Measurements from ENCODE around the gene SAA1.
"Not testable (repeated sequence)": the region's sequence is repeated elsewhere in the genome, so short reads cannot be mapped to it uniquely, and the experiment has no call there.

DNA sequence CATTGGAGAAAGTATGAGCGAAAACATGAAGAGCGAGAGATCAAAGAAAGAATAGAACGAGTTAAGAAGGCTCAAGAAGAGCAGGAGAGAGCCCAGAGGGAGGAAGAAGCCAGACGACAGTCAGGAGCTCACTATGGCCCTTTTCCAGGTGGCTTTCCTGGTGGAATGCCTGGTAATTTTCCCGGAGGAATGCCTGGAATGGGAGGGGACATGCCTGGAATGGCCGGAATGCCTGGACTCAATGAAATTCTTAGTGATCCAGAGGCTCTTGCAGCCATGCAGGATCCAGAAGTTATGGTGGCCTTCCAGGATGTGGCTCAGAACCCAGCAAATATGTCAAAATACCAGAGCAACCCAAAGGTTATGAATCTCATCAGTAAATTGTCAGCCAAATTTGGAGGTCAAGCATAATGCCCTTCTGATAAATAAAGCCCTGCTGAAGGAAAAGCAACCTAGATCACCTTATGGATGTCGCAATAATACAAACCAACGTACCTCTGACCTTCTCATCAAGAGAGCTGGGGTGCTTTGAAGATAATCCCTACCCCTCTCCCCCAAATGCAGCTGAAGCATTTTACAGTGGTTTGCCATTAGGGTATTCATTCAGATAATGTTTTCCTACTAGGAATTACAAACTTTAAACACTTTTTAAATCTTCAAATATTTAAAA lies 3.2 kb upstream of the SAA1 start:
- TF ChIP-seq, protein P1, sequence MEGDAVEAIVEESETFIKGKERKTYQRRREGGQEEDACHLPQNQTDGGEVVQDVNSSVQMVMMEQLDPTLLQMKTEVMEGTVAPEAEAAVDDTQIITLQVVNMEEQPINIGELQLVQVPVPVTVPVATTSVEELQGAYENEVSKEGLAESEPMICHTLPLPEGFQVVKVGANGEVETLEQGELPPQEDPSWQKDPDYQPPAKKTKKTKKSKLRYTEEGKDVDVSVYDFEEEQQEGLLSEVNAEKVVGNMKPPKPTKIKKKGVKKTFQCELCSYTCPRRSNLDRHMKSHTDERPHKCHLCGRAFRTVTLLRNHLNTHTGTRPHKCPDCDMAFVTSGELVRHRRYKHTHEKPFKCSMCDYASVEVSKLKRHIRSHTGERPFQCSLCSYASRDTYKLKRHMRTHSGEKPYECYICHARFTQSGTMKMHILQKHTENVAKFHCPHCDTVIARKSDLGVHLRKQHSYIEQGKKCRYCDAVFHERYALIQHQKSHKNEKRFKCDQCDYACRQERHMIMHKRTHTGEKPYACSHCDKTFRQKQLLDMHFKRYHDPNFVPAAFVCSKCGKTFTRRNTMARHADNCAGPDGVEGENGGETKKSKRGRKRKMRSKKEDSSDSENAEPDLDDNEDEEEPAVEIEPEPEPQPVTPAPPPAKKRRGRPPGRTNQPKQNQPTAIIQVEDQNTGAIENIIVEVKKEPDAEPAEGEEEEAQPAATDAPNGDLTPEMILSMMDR (IDR thresholded peaks at IDR 0.05; ENCODE audit: insufficient read depth, low read length): not testable (repeated sequence)
- not testable (repeated sequence) for TF ChIP-seq POLR2AphosphoS5 (IDR thresholded peaks at IDR 0.05; ENCODE audit: low read depth); SPI1 (IDR thresholded peaks at IDR 0.05; ENCODE audit: borderline replicate concordance, low read depth)
